ENCODE results near the gene ELP5.

DNA sequence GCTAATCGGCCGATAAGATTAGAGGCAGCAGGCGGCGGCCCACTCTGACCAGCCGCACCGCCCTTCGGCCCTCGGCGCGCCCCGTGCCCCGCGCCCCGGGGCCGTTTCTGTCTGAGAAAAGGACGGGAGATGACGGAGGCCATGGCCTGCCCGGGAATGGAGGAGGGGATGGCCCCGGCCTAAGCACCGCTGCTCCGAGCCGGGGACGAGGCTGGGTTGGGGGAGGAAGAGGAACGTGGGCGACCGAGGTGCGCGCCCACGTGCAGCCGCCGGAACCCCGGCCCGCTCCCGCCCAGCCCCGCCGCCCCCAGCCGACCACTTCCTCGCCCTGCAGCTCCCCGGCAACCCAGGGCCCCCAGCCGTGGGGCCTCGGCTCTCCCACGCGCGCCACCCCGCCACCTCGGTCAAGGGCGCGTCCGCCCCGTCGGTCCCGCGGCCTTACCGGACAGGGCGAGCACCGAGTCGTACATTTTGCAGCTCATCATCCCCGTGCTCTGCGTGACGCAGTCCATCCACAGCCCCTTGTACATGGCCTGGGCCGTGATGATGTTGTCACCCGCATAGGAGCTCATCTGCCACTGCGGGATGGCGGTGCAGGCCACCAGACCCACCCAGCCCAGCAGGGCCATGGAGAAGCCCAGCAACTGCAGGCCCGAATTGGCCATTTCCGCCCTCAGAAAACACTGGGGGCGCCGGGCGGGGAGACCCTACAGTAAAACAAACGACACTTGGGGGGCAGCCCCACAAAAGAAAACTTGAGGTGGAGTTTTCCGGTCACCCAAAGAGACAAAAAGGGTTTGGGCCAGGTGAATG is 9.6 kb downstream of the ELP5 start:
- no peak for TF ChIP-seq ZNF114 (tag by site-specific recombination; IDR thresholded peaks at IDR 0.05)
- no peak for TF ChIP-seq ZBTB21 (tag by site-specific recombination; IDR thresholded peaks at IDR 0.05)
- no peak for TF ChIP-seq HOXA7 (CRISPR knock-in tag; IDR thresholded peaks at IDR 0.05; ENCODE audit: borderline replicate concordance)
- TF ChIP-seq, protein P1, sequence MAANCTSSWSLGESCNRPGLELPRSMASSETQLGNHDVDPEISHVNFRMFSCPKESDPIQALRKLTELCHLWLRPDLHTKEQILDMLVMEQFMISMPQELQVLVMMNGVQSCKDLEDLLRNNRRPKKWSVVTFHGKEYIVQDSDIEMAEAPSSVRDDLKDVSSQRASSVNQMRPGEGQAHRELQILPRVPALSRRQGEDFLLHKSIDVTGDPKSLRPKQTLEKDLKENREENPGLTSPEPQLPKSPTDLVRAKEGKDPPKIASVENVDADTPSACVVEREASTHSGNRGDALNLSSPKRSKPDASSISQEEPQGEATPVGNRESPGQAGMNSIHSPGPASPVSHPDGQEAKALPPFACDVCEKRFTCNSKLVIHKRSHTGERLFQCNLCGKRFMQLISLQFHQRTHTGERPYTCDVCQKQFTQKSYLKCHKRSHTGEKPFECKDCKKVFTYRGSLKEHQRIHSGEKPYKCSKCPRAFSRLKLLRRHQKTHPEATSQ (tag by site-specific recombination; IDR thresholded peaks at IDR 0.05): no peak
- no peak for TF ChIP-seq ZNF19 (tag by site-specific recombination; IDR thresholded peaks at IDR 0.05; ENCODE audit: low read depth)
- no peak for TF ChIP-seq YY1 (tag by site-specific recombination; IDR thresholded peaks at IDR 0.05)
